ENCODE measurements around the gene ATP1B1.

Gene ATP1B1

DNA sequence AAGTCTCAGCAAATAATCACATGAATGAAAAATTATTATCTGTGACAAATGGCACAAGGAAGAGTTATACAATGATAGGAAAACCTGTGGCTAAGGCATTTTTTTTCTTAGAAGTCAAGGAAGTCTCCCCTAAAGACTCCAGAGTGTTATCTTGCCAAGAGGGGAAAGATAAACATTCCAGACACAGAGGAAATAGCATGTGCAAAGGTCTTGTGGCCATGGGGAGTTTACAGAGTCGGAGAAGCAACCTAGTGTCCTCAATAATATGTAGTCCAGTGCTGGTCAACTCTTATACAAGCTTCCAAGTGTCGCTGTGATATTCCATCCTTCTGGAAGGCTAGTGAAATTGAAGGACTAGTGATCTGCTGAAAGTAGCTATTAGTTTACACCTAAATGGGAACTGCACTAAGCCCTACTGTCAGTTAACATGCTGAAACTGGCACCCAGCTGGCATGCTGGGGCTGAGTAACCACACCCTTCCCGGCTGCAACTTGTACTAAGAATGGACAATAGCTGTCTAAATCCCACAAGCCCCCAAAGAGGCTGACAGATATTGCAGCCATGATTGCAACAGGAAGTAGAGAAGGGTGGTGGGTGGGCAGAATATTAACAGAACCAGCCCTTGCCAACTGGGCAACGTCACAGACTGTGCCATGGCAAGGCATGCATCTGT lies 11.5 kb upstream of the ATP1B1 start:
- no peak for DNase-seq (ENCODE audit: low spot score)

DNA sequence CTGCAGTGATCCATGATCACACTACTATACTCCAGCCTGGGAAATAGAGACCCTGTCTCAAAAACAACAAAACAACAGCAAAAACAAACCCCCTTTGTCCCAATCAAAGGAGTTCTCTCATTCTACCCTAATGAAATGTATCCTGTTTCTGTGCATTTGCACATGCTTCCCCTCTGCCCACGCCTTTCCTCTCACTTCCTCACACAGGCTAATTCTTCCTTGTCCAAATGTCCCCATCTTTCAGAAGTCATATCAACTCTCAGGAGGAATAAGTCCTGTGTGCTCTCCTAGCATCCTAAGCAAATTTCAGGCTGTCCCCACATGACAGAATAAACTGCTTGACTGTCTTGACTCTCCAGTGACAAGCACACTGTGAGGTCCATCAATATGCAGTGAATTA lies 8.1 kb upstream of the ATP1B1 start:
- DNase-seq (ENCODE audit: low spot score) = no peak

DNA sequence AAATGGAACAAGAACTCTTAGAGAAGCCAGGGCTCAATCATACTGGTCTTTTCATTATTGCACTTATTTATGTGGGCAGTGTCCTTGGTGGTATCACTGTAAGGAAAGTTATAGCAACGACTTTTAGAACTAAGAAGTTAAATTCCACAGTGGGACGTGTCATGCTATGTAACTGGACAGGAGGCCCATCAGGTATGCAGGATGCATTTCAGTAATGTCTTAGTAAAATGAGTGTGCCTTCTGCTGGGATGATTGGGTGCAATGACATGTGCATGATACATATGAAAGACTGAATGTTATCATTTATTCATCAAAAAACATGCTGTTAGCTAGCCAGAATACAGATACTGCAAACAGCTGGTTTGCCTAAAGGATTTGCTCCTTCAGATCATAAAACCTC lies 6.9 kb upstream of the ATP1B1 start:
- no peak for DNase-seq (ENCODE audit: low spot score)

DNA sequence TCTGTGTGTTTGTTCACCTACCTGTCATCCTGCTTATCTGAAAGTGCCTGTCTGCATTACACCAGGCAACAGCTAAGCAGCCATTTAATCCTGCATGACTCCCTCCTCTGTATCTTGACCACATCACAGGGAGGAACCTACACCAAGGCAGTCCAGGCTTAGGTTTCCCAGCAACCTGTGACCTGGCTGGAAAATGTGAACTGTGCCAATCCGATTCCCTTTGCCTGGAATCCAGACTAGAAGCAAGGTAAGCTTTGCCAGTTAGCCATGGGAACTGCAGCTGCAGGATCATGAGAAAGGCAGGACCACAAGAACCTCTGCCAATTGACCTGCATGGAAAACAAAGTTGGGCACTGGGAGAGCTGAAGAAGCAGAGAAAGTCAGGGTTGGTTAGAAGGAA lies 6.3 kb upstream of the ATP1B1 start:
- no peak for DNase-seq (ENCODE audit: low spot score)

DNA sequence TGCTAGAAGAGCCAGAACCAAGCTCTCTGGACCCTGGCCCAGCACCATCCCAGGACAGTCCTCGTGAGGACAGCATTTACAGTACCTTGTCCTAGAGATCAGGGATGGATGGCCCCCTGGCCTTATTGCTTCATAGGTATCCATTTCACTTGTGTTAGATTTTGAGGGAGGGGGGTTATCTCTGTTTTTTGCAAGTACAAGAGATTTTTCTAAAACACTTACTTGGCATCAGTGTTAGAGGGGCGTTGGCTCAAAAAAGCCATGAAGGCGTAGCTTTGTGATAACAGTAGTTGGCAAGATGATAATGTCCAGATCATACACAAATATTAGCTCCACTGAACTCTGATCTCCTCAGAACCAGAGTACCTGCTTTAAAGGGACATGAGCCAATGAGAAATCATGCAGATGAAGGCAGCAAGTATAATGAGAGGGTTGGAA lies 5.8 kb upstream of the ATP1B1 start:
- no peak for DNase-seq (ENCODE audit: low spot score)

DNA sequence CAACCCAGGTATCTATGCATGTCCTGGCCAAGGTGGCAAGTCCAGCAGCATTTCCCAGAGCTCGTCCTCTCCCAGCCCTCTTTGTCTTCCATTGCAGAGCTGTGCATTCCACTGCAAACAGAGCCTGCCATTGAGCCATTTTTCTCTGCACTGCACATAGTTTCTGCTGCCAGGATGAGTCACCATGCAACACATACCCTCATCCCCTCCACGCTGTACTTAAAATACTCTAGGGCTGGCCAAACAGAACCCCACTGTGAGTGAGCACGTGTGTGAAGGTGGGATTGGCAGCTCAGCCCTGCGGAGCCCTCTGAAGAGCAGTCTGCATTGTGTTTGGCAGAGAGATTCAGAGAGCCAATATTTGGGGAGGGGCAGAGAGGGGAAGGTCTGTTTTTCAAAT lies 3.9 kb upstream of the ATP1B1 start:
- no peak for DNase-seq (ENCODE audit: low spot score)

DNA sequence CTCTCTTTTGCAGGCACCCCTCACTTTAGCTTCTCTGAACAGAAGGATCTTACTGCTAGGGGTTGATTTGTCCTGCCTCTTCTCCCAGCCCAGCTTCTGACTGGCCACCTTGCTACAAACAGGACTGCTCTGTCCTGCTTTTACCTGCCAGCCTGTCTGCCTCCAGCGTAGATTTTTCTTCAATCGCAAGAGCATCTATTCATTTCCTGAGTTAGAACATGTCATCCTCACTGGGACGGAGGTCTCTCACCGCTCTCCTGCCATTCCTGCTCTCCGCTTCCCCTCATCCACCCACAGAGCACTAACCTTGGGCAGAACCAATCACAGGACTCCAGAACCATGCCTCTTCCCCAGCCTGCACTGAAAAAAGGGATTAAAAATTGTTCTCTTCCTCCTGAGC lies 3.5 kb upstream of the ATP1B1 start:
- no peak for DNase-seq (ENCODE audit: low spot score)

DNA sequence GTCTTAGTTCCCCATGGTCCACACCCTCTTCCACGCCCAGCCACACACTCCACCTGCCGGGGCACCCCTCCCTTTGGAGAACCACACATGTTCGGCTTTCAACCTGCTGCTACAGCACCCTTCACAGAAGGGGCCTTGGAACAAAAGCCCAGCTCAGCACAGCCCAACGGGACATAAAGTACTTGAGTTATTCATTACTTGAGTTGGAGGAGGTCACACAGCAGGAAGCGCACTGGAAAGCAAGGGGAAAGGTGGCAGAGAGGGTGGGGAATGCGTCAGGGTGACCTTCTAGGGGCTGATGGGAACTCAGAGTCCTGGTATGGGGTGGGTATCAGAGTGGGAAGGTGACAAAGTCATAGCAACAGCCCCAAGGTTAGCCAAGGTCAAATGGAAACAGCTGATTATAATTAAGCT lies 3.0 kb upstream of the ATP1B1 start:
- no peak for DNase-seq (ENCODE audit: low spot score)

DNA sequence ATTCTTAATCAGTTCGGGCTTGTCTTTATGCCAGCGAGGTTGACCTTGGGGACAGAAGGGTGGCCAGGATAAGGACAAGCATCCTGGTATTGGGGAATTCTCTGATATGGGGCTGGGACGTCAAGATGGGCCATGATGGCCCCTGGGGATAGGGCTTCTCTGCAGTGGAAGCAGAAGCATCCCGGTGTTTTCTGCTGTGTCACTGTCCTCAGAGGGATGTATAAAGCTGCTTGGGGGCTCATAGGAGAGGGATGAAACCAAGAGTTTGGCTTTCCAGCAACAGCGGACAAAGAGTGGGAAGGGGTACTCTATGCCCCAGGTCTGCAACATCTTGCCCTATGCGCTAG lies 1.4 kb upstream of the ATP1B1 start:
- no peak for DNase-seq (ENCODE audit: low spot score)

DNA sequence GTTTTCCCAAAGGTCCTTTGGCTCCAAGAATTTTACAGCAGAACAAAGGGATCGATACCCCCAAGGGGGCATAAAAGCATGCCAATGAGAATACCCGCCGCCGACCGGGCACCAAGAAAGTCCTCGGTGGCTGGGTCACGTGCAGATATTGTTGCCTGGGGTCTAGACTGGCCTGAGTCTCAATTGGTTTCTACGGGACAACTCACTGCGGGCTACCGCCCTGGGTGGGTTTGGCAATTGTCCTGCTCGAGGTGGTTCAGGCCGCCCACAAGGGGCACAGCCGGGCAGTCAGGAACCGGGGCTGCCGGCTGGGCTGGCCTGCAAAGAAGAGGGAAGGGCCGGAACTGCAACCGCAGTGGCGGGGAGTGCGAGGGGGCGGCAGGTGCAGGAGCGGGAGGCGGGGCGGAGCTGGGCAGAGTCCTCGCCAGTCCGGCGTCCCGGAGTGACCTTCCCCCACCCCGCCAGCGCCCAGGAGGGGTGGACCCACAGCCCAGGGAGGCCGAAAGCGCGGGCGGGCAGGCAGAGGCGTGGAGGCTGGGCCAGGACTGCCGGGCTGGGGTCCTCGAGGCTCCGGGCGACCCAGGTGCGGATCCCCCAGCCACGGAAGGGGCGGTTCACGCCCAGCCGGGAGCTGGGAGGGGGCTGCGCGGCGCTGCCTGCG lies 926 bp upstream of the ATP1B1 start:
- peak; percentile 87 for DNase-seq (ENCODE audit: low spot score)

DNA sequence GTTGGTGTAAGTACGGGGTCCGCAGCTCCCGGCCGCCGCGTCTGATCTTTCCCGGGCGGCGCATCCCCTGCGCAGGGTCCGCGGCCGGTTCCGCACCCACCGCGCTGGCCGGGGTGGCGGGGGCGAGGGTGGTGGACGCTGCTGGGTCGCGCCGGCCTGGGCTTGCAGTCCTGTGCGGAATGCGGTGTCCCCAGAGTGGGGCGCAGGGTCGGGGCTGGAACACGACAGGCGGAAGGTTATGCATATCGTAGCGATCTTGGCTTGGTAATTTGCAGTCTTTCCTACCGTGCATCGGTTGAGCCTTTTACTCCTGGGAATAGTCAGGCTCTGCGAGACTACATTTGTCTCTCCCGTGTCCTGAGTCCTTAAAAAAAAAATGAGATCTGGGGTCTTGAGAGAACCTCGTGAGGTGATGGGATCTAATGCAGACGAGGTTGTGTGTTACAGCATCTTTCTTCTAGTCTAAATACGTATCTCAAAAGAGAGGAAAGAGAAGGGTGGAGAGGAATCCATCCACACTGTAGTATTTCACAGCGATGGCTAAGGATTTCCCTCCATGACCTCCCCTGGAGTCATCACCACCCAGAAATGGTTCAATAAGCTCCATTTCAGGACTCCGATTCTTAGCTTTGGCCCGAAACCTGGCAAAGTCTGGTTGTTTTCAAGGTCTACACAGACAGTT lies 572 bp downstream of the ATP1B1 start:
- no peak for DNase-seq (ENCODE audit: low spot score)

DNA sequence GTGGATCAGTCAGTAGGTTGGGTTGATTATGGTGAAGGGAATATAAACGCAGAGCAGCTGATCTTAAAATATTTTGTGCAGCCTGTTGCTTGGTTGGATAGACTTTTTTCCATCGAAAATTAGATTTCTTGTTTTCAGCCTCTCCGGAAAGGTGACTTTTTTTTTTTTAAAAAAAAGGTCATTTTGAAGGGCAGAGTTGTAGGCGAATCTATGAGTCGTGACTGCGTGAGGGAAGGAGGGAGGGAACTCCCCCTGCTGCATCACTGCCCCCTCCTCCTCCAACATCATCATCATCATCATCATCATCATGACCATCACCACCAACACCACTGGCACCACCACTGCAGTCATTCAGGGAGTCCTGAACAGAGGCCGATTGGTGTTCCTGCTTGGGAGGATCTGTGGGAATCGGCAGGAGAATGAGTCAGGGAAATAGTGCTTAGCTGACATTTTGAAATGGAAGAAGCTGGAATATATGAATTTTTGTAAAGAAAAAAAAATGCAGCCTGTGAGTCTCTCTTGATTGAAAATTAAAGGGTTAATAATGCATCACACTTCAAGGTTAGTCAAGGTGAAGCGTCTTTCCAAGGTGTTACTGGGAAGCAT lies 1.2 kb downstream of the ATP1B1 start:
- DNase-seq (ENCODE audit: low spot score) = no peak

DNA sequence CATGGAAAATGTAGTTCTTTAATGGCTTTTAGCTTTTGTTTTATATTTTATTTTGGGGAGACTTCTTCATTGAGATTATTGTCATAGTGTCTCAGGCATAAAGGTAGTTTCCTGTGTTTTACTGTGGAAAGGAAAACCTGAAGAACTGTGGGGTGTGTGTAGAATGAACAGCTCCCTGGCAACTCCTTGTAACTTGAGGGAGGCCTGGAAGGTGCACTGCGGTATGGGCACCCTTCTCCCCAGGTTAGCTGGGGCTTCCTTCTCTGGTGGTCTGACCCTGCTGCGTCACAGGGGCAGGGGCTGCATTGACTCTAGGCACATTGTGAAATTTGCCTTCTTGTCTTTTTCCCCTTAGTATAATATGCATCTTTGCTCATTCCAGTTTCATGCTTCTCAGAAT lies 1.7 kb downstream of the ATP1B1 start:
- no peak for DNase-seq (ENCODE audit: low spot score)

DNA sequence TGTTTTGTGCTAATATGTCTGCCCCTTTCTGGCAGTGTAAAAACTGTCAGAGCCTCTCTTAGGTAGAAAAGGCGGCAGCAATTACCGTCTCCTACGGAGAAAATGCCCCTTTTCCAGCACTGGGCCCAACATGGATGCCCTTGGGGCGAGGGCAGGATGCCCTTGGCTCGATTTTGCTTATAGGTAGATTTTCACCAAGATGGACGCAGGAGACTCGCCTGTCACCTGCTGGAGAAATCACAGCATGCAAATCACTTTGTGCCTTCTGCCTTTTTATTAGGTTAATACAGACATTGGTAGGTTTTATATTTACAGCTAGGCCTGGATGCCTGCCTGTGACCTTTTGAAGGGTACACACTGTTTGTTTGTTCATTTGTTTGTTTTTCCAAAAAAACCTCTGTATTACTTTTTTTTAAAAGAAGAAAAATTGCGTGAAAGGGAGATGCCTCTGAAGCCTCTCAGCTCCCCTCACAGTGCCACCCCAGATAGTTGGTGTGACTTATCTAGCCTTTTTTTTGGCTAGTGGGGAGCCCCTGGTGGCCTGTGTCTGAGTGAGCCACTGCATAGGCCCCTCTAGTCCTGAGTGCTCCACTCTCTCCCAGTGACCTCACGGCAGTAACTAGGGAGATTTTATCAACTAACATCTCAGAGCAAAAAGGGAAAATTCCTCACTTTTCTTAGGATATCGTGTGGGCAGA lies 2.5 kb downstream of the ATP1B1 start:
- peak; percentile 81 for DNase-seq (ENCODE audit: low spot score)

DNA sequence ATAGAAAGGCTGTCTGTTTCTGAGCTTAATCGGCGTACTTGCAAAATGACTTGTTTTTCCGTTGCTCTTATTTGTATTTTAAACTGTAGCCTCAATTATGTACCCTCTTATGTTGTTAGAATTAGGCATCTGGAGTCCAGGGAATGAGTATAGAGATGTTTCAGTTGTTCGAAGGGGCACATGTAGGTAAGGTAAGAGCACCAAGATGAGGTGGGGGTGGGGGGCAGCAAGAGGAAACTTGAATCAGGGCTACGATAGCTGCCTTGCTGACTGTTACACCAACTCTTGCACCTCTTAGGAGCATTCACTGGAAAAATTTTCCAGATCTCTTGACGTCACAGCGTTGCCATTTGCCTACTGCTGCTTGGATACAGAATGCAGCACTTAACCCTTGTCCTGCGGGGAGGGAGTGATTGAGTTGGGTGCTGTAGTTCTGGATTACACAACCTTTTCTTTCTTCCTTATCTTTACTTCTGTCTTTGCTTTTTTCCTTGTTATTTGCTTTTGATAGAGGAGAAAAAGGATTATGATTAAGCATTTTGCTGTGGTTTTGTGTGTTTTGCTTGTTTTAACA lies 3.2 kb downstream of the ATP1B1 start:
- DNase-seq (ENCODE audit: low spot score) = peak; percentile 86

DNA sequence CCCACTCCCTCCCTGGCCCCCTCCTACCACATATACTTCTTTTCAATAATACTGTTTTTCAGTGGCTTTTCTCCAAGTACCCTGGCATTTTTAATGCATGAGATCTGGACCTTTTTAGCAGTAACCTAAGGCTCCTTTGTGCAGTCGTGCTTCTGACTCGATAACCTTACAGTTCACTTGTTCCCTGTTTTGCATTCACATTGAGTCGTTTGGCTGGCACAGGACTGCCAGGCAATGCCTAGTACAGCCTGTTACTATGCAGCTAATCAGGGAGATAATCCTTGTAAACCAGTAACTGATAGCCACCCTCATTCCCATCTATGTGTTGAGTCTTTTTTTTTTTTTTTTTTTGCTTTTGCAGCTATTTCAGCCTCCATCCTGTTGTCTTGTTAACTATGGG lies 3.7 kb downstream of the ATP1B1 start:
- no peak for DNase-seq (ENCODE audit: low spot score)

DNA sequence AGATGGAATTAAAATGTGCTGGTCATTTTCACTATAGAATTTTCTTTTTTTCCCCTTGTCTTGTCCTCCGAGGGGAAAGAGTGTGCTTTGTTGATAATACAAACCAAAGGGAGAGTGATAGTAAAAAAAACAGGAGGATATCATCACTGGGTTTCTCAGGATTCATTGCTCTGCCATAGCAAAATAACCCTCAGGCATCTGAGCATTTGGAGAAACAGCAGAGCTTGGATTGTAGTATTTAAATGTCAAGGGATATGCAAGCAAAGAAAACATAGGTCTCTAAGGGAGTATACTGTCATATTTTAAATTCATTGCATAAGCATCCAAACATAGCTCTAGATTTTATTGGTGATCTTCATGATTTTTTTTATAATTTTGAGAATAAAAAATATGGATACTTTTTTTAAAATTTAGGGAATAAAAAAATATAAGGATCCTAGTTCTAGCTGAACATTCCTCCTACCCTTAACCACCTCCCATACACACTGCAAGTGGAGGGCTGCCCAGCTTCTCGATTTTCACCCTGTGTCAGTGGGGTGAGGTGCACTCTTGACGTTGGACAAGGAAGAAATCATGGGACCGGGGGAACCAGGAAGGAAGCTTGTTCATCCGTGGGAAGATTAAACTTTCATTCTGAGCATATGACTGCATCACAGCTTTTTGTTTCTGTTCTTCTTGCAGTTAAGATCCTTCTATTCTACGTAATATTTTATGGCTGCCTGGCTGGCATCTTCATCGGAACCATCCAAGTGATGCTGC lies 4.4 kb downstream of the ATP1B1 start:
- no peak for DNase-seq (ENCODE audit: low spot score)

DNA sequence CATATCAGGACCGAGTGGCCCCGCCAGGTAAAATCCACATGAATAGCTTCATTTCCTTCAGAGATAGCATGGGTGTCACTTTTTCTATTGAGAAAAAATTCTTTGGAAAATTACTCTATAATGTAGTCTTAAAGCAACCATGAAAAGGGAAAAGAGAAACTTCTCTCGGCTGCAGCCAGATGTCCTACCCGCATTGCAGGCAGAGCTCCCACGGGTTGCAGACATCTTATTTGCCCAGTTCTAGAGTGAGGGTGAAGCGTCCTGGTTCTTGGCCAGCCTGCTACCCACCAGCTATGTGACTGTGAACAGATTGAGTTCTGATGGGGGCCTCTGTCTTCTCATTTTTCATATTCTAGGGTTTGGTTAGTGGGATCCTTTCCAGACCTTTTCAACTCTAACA lies 5.0 kb downstream of the ATP1B1 start:
- no peak for DNase-seq (ENCODE audit: low spot score)

DNA sequence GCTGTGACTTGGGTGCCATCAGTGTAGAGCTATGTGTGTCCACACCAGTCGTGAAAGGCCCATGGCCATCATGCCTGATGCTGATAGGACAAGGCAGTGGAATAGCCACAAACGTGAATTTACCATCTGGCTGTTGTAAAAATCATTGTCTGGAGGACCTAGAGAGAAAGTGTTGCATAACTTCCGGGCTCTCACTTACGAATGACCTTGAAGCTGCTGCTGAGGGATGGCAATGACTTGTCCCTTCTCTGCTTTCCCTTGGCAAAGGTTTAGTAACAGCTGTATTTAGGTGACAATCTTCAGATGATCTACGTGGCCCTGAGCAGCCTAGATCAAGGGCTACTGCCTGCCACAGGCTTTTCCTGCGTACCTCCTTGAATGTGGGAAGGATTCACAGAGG lies 5.8 kb downstream of the ATP1B1 start:
- DNase-seq (ENCODE audit: low spot score) = no peak

DNA sequence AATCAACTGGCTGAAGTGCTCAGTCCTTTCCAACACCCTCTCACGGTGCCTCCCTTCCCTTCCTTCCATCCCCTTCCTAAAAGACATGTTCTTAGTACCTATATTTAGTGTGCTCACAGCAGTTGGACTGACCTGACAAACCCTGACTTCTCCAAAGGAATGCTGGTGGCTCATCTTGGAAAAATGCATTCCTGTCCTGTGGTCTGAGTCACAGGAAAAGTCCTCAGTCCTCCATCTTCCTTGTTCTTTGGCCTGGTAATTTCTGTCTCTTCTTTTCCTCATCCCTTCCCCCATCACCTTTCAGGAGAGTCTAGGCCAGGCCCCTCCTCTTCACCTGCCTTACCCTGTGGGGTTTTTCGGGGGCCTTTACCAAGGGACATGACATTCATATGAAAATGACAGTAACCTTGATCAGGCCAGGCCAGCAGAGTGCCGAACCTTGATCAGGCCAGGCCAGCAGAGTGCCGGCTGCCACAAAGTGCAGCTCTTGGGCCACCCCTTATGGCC lies 7.2 kb downstream of the ATP1B1 start:
- DNase-seq (ENCODE audit: low spot score) = no peak

DNA sequence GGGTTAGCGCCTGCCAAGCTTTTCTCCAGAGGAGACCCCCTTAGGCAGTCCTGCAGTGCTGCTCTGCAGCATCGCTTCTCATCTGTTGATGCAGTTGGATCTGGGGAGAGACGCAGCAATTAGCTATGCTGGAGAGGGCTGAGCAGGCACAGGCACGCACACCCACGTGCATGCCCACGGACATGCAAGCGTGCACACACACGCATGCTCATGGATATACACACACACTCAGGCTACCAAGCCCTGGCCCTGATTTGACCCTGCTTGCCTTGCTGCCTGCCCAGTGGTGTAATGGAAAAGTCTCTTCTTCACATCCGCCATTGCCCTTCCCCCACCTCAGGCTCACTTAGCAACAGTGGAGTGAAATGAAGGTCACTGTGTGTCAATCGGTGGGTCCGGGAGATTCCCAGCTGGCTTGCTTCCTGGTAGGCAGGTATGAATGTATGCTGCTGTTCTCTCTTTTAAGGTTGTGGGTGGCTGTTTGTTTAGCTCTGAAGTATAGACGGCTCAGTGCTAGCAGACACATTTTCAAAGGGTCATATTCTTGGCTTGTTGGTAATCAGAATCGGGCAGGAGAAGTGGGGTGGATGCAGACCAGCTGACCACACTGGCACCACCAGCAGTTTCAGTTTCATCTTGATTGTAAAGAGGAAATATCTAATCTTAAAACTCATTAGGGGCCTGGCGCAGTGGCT lies 9.5 kb downstream of the ATP1B1 start:
- DNase-seq (ENCODE audit: low spot score) = no peak

Data from putamen (tissue), 1 donor.